ENCODE data around the gene GPR137. TPM values are rescaled to one million over a fixed set of nuclear protein-coding genes. Genes with fewer than 3 reads are reported as not detected.
A peak's percentile ranks its signal among the peaks of the same experiment; 100 is the strongest.

GPR137 gene
- total and polyA plus RNA-seq, 4 donors = 6.7 to 22.2 (median 9.0) TPM

DNA sequence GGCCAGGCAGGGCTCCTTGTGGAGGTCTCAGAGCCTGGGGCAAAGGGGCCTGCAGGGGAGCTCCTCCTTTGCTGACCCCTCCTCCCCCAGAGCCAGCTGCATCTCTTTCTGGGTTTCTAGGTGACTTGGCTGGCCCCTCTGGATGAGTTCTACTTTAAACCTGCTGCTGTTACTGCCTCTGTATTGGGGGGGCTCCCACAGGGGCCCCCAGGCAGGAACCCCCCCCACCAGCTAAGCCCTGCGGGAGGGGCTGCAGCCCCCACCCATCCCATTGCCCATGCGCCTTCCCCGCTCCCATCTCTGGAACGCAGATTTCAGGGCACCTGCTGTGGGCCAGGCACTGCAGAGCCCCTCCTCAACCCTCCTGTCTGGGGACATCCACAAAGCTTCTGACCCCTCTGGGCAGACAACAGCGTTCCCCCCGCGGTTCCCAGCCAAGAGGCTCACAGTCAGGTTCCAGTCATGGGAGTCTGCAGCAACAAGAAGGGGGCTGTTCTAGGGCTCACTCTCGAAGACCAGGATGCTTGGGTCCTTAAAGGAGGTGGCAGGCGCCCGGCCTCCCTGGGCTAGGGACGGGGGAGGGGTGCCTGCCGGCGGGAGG lies 35.1 kb upstream of the GPR137 start:
- no peak overlapping the region for H3K9ac ChIP-seq (ENCODE audit: low read depth in 1 of 2, low read length in 2 of 2)
- DNase-seq (ENCODE audit: low spot score) = no peak
- peaks cover 10 to 54% (median 42%) of the 10 kb centered on the region in 4 donors for H3K4me1 ChIP-seq (ENCODE audit: control insufficient read depth in 4 of 4, insufficient read depth in 4 of 4, low read length in 3 of 4)
- no peaks in the 10 kb centered on the region for H3K9me3 ChIP-seq (ENCODE audit: control insufficient read depth in 4 of 4, low read length in 3 of 4)
- WGBS = 29% methylated on average over 13 of the region's 13 CpGs
- H3K27me3 ChIP-seq (ENCODE audit: control insufficient read depth in 4 of 4, insufficient read depth in 4 of 4, low read length in 3 of 4) = no peaks in the 10 kb centered on the region
- TF ChIP-seq, protein P1, sequence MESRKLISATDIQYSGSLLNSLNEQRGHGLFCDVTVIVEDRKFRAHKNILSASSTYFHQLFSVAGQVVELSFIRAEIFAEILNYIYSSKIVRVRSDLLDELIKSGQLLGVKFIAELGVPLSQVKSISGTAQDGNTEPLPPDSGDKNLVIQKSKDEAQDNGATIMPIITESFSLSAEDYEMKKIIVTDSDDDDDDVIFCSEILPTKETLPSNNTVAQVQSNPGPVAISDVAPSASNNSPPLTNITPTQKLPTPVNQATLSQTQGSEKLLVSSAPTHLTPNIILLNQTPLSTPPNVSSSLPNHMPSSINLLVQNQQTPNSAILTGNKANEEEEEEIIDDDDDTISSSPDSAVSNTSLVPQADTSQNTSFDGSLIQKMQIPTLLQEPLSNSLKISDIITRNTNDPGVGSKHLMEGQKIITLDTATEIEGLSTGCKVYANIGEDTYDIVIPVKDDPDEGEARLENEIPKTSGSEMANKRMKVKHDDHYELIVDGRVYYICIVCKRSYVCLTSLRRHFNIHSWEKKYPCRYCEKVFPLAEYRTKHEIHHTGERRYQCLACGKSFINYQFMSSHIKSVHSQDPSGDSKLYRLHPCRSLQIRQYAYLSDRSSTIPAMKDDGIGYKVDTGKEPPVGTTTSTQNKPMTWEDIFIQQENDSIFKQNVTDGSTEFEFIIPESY (IDR thresholded peaks at IDR 0.05) = no peak
- TF ChIP-seq EGR1 (IDR thresholded peaks at IDR 0.05; ENCODE audit: low read depth in 2 of 2) (no peak), TAF1 (conservative IDR thresholded peaks at IDR 0.05) (no peak), HNF4G (IDR thresholded peaks at IDR 0.05) (no peak), RAD21 (IDR thresholded peaks at IDR 0.05) (no peak), GABPA (IDR thresholded peaks at IDR 0.05 in 1 of 2, conservative IDR thresholded peaks at IDR 0.05 in 1 of 2) (no peak)
- TF ChIP-seq, protein P2, sequence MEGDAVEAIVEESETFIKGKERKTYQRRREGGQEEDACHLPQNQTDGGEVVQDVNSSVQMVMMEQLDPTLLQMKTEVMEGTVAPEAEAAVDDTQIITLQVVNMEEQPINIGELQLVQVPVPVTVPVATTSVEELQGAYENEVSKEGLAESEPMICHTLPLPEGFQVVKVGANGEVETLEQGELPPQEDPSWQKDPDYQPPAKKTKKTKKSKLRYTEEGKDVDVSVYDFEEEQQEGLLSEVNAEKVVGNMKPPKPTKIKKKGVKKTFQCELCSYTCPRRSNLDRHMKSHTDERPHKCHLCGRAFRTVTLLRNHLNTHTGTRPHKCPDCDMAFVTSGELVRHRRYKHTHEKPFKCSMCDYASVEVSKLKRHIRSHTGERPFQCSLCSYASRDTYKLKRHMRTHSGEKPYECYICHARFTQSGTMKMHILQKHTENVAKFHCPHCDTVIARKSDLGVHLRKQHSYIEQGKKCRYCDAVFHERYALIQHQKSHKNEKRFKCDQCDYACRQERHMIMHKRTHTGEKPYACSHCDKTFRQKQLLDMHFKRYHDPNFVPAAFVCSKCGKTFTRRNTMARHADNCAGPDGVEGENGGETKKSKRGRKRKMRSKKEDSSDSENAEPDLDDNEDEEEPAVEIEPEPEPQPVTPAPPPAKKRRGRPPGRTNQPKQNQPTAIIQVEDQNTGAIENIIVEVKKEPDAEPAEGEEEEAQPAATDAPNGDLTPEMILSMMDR (IDR thresholded peaks at IDR 0.05; ENCODE audit: low read depth, low read length, missing input control) = no peak
- TF ChIP-seq, protein P3, sequence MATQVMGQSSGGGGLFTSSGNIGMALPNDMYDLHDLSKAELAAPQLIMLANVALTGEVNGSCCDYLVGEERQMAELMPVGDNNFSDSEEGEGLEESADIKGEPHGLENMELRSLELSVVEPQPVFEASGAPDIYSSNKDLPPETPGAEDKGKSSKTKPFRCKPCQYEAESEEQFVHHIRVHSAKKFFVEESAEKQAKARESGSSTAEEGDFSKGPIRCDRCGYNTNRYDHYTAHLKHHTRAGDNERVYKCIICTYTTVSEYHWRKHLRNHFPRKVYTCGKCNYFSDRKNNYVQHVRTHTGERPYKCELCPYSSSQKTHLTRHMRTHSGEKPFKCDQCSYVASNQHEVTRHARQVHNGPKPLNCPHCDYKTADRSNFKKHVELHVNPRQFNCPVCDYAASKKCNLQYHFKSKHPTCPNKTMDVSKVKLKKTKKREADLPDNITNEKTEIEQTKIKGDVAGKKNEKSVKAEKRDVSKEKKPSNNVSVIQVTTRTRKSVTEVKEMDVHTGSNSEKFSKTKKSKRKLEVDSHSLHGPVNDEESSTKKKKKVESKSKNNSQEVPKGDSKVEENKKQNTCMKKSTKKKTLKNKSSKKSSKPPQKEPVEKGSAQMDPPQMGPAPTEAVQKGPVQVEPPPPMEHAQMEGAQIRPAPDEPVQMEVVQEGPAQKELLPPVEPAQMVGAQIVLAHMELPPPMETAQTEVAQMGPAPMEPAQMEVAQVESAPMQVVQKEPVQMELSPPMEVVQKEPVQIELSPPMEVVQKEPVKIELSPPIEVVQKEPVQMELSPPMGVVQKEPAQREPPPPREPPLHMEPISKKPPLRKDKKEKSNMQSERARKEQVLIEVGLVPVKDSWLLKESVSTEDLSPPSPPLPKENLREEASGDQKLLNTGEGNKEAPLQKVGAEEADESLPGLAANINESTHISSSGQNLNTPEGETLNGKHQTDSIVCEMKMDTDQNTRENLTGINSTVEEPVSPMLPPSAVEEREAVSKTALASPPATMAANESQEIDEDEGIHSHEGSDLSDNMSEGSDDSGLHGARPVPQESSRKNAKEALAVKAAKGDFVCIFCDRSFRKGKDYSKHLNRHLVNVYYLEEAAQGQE (IDR thresholded peaks at IDR 0.05) = no peak
- H3K36me3 ChIP-seq (ENCODE audit: control insufficient read depth in 4 of 4, insufficient read depth in 3 of 4, low read depth in 1 of 4, low read length in 3 of 4) = no peaks in the 10 kb centered on the region
- no peak overlapping the region for H3K27ac ChIP-seq (ENCODE audit: low read depth in 1 of 2, low read length in 2 of 2)
- H3K4me3 ChIP-seq (ENCODE audit: low read depth in 1 of 3, low read length in 3 of 3) = peak overlapping the region in 1 of 3 donors; percentile 67

DNA sequence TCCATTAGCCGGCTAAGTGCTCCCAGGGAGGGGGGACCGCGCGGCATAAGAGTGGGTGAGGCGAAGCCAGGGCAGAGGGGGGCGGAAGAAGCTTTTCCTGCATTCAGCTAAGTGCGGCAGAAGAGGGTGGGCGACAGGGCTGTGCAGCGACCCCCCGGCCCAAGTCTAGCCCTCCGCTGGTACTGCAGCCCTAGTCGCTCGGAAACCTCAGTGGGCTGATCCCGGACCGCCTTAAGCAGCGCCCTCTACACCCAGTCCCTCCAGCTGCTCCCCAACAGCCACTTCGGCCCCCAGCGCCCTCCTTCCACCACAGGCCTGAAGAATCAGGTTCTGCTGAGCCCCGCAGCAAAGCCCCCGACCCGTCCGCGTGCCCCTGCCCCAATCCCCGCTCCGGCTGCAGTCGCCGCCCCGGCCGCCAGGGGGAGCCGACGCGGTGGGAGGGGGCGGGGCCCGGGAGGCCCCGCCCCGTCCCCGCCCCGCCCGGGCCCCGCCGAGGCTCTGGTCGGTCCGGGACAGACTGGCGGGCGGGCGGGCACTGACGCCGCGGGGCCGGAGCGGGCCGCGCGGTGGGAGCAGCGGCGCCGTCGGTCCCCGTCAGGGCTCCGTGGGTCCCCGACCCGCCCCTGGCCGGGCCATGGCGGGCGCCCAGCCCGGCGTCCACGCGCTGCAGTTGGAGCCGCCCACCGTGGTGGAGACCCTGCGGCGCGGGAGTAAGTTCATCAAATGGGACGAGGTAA lies 34.5 kb upstream of the GPR137 start, which contains the start of gene PLCB3:
PLCB3 (plus strand) TSS at position 515 of the 737 bp plus-strand sequence; CDS start at position 635, 120 bp downstream.
- WGBS = 1% methylated on average over 75 of the region's 75 CpGs
- Histone ChIP-seq H3K9ac (ENCODE audit: low read depth in 1 of 2, low read length in 2 of 2) (peak within 1 kb of the TSS in 1 of 2 donors; percentile 63), H3K27ac (ENCODE audit: low read depth in 1 of 2, low read length in 2 of 2) (no peak within 1 kb of the TSS), H3K36me3 (ENCODE audit: control insufficient read depth in 4 of 4, insufficient read depth in 3 of 4, low read depth in 1 of 4, low read length in 3 of 4) (peaks cover 0 to 3% (median under 1%) of the 10 kb centered on the region in 4 donors), H3K4me1 (ENCODE audit: control insufficient read depth in 4 of 4, insufficient read depth in 4 of 4, low read length in 3 of 4) (peaks cover 10 to 49% (median 38%) of the 10 kb centered on the region in 4 donors), H3K9me3 (ENCODE audit: control insufficient read depth in 4 of 4, low read length in 3 of 4) (no peaks in the 10 kb centered on the region), H3K27me3 (ENCODE audit: control insufficient read depth in 4 of 4, insufficient read depth in 4 of 4, low read length in 3 of 4) (no peaks in the 10 kb centered on the region), H3K4me3 (ENCODE audit: low read depth in 1 of 3, low read length in 3 of 3) (peak within 1 kb of the TSS; percentile 36 to 67 (median 51))
- TF ChIP-seq YY1 (IDR thresholded peaks at IDR 0.05) (no peak), EGR1 (IDR thresholded peaks at IDR 0.05; ENCODE audit: low read depth in 2 of 2) (no peak), RAD21 (IDR thresholded peaks at IDR 0.05) (peak in 1 of 2 donors; percentile 38)
- TF ChIP-seq, protein P1 (IDR thresholded peaks at IDR 0.05) = no peak
- TF ChIP-seq, protein P2 (IDR thresholded peaks at IDR 0.05; ENCODE audit: low read depth, low read length, missing input control) = peak; percentile 76
- DNase-seq (ENCODE audit: low spot score) = peak; percentile 84
